ENCODE results near the gene RALGPS1.
"Not testable (repeated sequence)": the region's sequence is repeated elsewhere in the genome, so short reads cannot be mapped to it uniquely, and the experiment has no call there.

The RALGPS1 gene

GRCh38 chr9:127158786-127159324 is 244.3 kb downstream of the RALGPS1 start:
- DNase-seq (ENCODE audit: low read depth): no peak

DNA sequence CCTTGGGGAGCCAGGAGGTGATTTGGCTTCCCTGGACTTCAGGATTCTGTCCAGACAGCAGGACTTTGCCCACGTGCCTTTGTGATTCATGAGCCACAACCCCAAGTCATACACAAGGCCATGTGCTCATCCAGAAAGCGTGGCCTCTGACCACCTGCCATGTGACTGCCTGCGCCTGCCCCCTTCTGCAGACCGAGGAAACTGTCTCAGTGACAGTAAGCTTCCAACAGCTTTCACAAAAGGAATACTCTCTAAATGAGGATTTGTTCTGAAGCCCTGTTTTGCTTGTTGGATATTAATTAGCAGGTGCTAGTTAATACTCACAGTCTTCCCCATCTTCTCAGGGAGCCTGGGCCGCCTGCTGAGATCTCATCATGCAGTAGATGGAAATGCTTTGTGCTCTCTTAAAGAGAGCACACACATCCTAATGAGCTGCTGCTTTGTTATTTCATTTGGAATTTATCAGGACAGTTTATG is 244.8 kb downstream of the RALGPS1 start:
- no peak for DNase-seq (ENCODE audit: low read depth)

GRCh38 chr9:127159949-127160610 is 245.5 kb downstream of the RALGPS1 start:
- no peak for DNase-seq (ENCODE audit: low read depth)

DNA sequence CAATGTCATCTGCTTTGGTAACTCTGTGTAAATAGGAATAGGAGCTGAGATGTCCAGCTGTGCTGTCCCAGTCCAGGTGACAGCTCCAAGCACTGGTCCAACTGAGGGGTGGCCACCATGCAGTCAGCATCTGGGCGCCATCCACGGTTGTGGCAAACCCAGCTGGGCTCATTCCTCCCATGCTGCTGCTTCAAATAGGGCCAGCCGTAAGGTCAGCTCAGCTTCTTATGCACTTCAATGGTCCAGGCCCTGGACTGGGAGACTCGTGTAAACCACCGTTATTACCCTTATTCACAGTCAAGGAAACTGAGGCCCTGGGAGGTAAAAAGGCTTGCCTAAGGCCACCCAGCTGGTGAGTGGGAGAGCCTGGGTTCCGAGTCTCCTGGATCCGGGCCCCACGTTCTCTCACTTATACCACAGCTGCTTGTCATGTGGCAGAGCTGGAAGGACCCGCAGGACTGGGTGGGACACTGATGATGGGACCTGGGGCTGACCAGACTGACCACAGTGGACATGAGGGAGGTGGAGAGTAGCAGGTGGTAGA is 246.6 kb downstream of the RALGPS1 start:
- no peak for DNase-seq (ENCODE audit: low read depth)

DNA sequence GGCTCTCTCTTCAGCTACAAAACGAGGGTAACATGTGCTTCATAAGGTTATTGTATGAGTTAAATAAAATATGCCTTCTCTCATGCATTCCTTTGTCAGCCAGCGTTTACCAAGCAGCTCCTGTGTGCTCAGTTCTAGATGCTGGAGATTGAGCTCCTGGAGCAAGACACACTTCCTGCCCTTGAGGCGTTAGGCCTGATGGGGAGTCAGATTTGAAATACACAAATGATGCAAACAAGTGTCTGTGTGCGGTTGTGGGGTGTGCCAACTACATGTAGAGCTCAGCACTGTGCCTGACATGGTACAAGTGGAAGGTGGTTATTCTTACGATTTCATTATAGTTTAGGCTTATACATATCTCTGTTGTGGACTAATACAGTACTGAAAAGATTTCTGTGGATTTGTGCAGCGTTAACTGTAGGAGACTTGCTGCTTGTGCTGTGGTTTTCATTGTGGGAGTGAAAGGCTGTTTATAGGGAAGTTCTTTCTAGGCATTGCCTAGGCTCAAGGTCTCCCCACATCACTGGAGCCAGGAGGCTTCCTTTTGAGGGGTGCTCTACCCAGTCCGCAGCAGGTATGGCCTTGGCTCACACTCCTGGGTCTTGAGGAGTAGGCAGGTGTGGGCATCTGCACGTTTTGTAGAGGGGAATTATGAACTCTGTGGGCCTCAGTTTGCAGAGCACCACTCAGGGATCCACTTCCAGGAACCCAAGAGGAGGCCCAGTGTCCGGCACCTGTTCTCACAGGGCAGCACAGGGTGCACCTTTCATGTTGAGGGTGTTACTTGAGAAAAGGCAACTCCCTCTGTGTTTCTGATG is 247.7 kb downstream of the RALGPS1 start:
- no peak for DNase-seq (ENCODE audit: low read depth)

GRCh38 chr9:127162864-127163365 is 248.3 kb downstream of the RALGPS1 start:
- DNase-seq (ENCODE audit: low read depth): no peak

DNA sequence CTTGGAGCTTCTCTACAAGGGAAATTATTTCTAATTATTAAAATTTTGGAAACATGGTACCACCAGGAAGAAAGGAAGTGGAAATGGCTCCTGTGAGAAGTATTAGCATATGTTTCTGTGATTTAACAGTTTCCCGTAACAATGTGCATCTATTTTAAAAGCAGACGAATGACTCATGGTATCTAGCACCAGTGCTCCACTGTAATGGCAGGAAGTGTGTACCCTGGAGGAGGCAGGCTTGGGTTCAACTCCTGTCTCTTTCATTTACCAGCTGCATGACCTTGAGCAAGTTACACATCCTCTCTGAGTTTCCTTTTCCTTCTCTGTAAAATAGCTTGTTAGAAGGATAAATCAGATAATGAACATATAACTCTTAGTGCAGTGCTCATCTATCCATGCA is 248.8 kb downstream of the RALGPS1 start:
- DNase-seq (ENCODE audit: low read depth): no peak

- DNase-seq (ENCODE audit: low read depth): no peak
Measured at GRCh38 chr9:127165116-127165515, 250.5 kb downstream of the RALGPS1 start.

DNA sequence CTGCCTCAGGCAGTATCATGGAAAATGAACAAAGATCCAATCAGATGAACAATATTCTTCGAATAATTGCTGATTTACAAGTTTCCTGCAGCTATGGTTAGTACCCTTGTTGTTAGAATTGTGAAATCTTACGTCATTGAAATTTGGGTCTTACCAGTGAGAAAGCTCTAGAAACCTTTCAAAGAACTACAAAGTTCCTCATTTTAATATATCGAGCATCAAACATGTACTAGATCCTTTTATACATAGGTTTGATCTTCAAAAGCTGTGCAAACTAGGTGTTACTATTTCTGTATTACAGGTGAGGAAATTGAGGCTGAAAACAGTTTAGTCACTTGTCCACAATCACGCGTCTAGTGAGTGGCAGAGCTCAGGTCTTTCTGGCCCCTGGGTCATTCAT is 251.5 kb downstream of the RALGPS1 start:
- no peak for DNase-seq (ENCODE audit: low read depth)

- no peak for DNase-seq (ENCODE audit: low read depth)
Measured at GRCh38 chr9:127166651-127167524, 252.3 kb downstream of the RALGPS1 start.

DNA sequence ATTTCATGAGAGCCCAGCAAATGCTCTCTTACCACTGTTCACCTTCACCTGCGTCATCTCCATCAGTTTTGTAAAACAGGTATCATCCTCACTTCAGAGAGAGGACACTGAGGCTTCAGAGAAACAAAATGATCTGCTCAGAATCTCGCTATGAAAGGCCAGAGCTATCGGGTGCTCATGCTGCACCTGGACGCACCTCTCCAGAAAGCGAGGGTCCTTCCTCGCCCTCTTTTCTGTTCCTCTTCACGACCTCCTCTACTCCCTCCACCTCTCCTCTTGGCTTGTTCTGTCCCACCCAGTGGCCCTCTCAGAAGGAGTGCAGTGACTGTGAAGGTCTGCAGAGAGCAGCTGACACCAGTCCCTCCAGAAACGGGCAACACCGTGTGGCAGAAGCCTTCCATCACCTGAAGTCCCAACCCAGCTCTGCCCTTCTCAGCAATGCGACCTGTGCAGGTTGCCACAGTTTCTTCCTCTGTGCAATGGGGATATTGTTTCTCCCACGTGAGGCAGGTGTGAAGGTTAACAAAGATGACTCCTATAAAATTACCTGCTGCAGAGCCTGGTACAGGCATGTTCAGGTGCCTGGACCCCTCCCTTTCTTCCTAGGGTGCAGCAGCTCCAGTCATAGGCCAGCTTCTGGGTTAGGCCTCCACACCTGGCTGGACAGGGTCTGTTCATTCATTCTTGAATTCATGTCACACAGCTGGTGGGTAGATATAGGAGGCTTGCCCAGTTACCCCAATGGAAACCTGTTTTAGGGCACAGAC is 253.2 kb downstream of the RALGPS1 start:
- no peak for DNase-seq (ENCODE audit: low read depth)

- no peak for DNase-seq (ENCODE audit: low read depth)
Measured at GRCh38 chr9:127168756-127169574, 254.4 kb downstream of the RALGPS1 start.

- DNase-seq (ENCODE audit: low read depth): no peak
Measured at GRCh38 chr9:127169575-127169883, 254.9 kb downstream of the RALGPS1 start.

DNA sequence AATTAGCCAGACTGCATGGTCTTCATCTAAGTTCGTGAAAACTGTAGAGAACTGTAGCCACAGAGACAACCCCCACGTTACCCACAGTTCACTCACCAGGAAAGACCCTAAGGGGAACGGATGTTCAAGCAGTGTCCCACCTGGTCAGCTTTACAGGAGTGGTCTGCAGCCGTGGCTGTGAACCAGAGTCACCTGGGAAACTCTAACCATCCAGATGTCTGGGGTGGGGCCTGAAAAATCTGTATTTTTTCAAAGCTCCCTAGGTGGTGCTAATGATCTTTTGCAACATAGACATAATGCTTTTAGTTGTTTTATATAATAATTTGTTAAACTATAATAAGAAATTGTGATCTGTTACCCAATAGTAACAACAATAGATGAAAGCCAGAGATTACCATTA is 255.5 kb downstream of the RALGPS1 start:
- no peak for DNase-seq (ENCODE audit: low read depth)

DNA sequence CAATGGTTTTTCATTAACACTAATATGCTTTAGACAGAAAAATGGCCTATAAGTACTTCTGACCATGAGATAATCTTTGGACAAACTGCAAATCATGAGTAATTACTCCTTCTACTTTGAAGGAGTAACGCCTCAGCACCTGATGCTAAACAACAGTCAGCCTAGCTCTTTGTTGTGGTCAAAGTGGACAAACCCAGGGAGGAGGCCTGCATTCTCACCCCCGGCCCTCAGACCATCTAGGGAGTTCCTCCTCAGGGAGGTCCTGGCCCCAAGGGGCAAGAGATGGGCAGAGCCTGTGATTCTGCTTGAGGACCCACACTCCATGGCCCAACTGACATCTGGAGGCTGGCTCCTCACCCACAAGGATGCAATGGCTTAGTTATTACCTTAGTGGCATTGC is 256.1 kb downstream of the RALGPS1 start:
- DNase-seq (ENCODE audit: low read depth): no peak

DNA sequence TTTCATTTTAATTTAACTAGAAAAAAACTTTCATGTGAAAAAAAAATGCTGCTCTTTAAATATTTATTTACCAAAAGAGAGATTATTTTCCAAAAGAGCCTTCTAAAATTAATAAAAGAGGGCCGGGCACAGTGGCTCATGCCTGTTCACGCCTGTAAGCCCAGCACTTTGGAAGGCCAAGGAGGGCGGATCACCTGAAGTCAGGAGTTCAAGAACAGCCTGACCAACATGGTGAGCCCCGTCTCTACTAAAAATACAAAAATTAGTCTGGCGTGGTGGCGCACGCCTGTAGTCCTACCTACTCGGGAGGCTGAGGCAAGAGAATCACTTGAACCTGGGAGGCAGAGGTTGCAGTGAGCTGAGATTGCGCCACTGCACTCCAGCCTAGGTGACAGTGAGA is 256.8 kb downstream of the RALGPS1 start:
- not testable (repeated sequence) for DNase-seq (ENCODE audit: low read depth)

- no peak for DNase-seq (ENCODE audit: low read depth)
Measured at GRCh38 chr9:127172066-127172707, 257.6 kb downstream of the RALGPS1 start.

GRCh38 chr9:127173063-127173462 is 258.5 kb downstream of the RALGPS1 start:
- no peak for DNase-seq (ENCODE audit: low read depth)

DNA sequence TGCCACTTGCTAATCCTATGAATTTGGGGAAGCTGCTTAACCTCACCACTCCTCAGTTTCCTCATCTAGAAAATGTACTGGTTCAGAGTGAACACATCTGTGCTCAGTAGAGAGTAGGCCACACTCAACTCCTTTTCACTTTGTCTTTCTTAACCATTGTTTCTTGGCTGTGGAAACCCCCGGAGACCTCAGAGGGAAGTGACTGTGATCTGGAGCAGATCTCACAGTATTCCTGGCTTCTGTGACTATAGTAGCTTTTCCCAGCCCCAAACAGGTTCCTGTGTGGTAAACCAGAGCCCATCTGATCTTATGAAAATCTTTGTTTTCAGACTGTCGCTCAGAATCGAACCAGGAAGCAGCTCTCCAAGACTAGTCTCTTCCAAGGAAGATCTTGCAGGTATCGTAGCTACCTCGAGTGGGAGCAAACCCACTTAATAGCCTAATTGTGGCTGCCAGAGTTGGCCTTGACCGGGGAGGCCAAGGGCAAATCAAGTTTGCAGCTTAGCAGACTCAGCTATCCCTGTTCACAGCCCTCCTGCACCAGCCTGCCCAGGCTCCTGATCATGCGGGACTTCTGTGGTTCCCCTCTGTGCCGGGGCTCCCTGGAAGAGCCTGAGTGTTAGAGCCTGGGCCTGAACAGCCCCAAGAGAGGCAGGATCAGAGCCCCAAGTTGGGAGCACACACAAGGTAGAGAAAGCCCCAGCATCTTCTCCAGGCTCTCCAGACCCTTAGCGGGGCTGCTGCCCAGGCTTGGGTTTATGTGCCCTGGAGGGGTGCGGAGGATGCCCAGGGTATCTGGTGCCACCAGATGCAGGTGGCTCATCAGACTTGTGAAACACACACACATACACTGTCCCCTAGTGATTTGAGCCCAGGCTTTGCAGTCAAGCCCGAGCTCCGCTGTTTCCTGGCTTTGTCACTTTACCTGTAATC is 260.1 kb downstream of the RALGPS1 start:
- DNase-seq (ENCODE audit: low read depth): no peak

All from stimulated activated CD8-positive, alpha-beta memory T cell treated with anti-CD3 and anti-CD28 coated beads, Interleukin-4, amount 100 ng/mL, for 24 hours (primary cell).